Small intestine (tissue), 7 donors: ENCODE measurements around the gene KIRREL3. TPM values are rescaled to one million over a fixed set of nuclear protein-coding genes. Genes with fewer than 3 reads are reported as not detected.

Source experiments
- DNase-seq, 2 donors: peaks; one replicate each; pipeline versions ENCODE4 v3.0.0 to v3.0.0-alpha.2; 2013
- FAIRE-seq: peaks from 2 replicates; lab custom pipeline; 2012; peaks lifted over from hg19 to GRCh38; lab: Jason Lieb, UNC
- H3K27ac ChIP-seq, 3 donors: one replicate each; pipeline ENCODE4 v1.5.1; 2013; ENCODE audit warnings: low read length in 2 of 3, mild to moderate bottlenecking in 2 of 3, control low read depth in 1 of 3, inconsistent platforms in 1 of 3, low read depth in 1 of 3, moderate library complexity in 1 of 3
- H3K27me3 ChIP-seq, 3 donors: one replicate each; pipeline ENCODE4 v1.6.1; 2013; ENCODE audit warnings: low read length in 3 of 3, inconsistent platforms in 1 of 3; ENCODE audit not compliant: control insufficient read depth in 3 of 3, insufficient read depth in 3 of 3
- H3K36me3 ChIP-seq, 3 donors: one replicate each; pipeline ENCODE4 v1.6.1; 2013; ENCODE audit warnings: low read length in 3 of 3, inconsistent platforms in 1 of 3, low read depth in 1 of 3, mild to moderate bottlenecking in 1 of 3, moderate library complexity in 1 of 3; ENCODE audit not compliant: control insufficient read depth in 3 of 3, insufficient read depth in 2 of 3
- H3K4me1 ChIP-seq, 3 donors: one replicate each; pipeline ENCODE4 v1.6.1; 2013; ENCODE audit warnings: low read length in 2 of 3, inconsistent platforms in 1 of 3, low read depth in 1 of 3, mild to moderate bottlenecking in 1 of 3, moderate library complexity in 1 of 3; ENCODE audit not compliant: control insufficient read depth in 3 of 3, insufficient read depth in 2 of 3
- H3K4me3 ChIP-seq, 3 donors: one replicate each; pipeline ENCODE4 v1.5.1; 2013; ENCODE audit warnings: low read length in 3 of 3, control low read depth in 1 of 3, inconsistent platforms in 1 of 3, low read depth in 1 of 3, mild to moderate bottlenecking in 1 of 3, moderate library complexity in 1 of 3
- H3K9me3 ChIP-seq, 2 donors: one replicate each; pipeline ENCODE4 v1.6.1; 2013; ENCODE audit warnings: low read depth in 1 of 2, low read length in 1 of 2; ENCODE audit not compliant: control insufficient read depth in 2 of 2, insufficient read depth in 1 of 2
- WGBS, 3 donors: extraction: QIAGEN DNeasy Blood & Tissue Kit; methylation state at CpG; one replicate each; pipeline ENCODE4 v1.1.7; 2013; 5-methylcytosine and 5-hydroxymethylcytosine counted together
- polyA plus RNA-seq, 4 donors: library from polyadenylated mRNA; stranded (reverse) in 3 of 4; unstranded in 1 of 4; fragments of 200-250 nt in 3 of 4; fragments of 120-200 nt in 1 of 4; gene quantifications; one replicate each; pipeline versions ENCODE4 v1.2.1 to v1.2.3, GENCODE V29; 2013
- donor health status: healthy with polysubstance abuse.
- donor health status: control.
- donor health status: control.
- donor health status: Bipolar disorder and iron deficiency.
- donor health status: healthy.

The KIRREL3 gene
- polyA plus RNA-seq, 4 donors, result 0.18 to 0.61 TPM; not detected in 2

GRCh38 chr11:126925321-126926093 is 75.1 kb downstream of the KIRREL3 start:
- H3K27ac ChIP-seq, result no peak overlapping the region
- no peaks in the 10 kb centered on the region for H3K4me1 ChIP-seq
- 70 to 74% (median 74%) methylated on average over 11 of the region's 11 CpGs for WGBS, 3 donors
- H3K9me3 ChIP-seq, result no peaks in the 10 kb centered on the region
- peaks cover 0 to 3% (median 0%) of the 10 kb centered on the region in 3 donors for H3K27me3 ChIP-seq
- no peak overlapping the region for H3K4me3 ChIP-seq
- no peak for FAIRE-seq
- H3K36me3 ChIP-seq, result no peaks in the 10 kb centered on the region
- DNase-seq, result no peak

GRCh38 chr11:126924376-126925040 is 76.1 kb downstream of the KIRREL3 start:
- no peak for DNase-seq

GRCh38 chr11:126920833-126921232 is 79.7 kb downstream of the KIRREL3 start:
- Histone ChIP-seq H3K27me3 (no peaks in the 10 kb centered on the region), H3K27ac (no peak overlapping the region), H3K36me3 (no peaks in the 10 kb centered on the region), H3K4me1 (no peaks in the 10 kb centered on the region), H3K9me3 (no peaks in the 10 kb centered on the region), H3K4me3 (no peak overlapping the region)
- WGBS, 3 donors, result 81 to 88% (median 86%) methylated on average over 4 of the region's 4 CpGs
- DNase-seq, result no peak
- no peak for FAIRE-seq

More at GRCh38 chr11:126924376-126925040, 76.1 kb downstream of the KIRREL3 start:
- Histone ChIP-seq H3K27me3 (peaks cover 0 to 3% (median 0%) of the 10 kb centered on the region in 3 donors), H3K4me1 (no peaks in the 10 kb centered on the region), H3K27ac (no peak overlapping the region), H3K4me3 (no peak overlapping the region), H3K9me3 (no peaks in the 10 kb centered on the region), H3K36me3 (no peaks in the 10 kb centered on the region)
- FAIRE-seq, result no peak
- whole genome bisulfite sequencing, 3 donors, result 70 to 78% (median 73%) methylated on average over 5 of the region's 5 CpGs

GRCh38 chr11:126919147-126919823 is 81.3 kb downstream of the KIRREL3 start:
- H3K4me3 ChIP-seq, result no peak overlapping the region
- DNase-seq (no peak), FAIRE-seq (no peak)
- no peaks in the 10 kb centered on the region for H3K4me1 ChIP-seq
- H3K36me3 ChIP-seq, result no peaks in the 10 kb centered on the region
- no peaks in the 10 kb centered on the region for H3K9me3 ChIP-seq
- H3K27ac ChIP-seq, result no peak overlapping the region
- 73 to 78% (median 74%) methylated on average over 3 of the region's 3 CpGs for WGBS, 3 donors
- no peaks in the 10 kb centered on the region for H3K27me3 ChIP-seq

GRCh38 chr11:126918556-126918955 is 82.0 kb downstream of the KIRREL3 start:
- no peaks in the 10 kb centered on the region for H3K27me3 ChIP-seq
- H3K27ac ChIP-seq, result no peak overlapping the region
- no peak for DNase-seq
- no peaks in the 10 kb centered on the region for H3K9me3 ChIP-seq
- no peaks in the 10 kb centered on the region for H3K36me3 ChIP-seq
- FAIRE-seq, result no peak
- H3K4me3 ChIP-seq, result no peak overlapping the region
- H3K4me1 ChIP-seq, result no peaks in the 10 kb centered on the region
- WGBS, 3 donors, result 82 to 91% (median 88%) methylated on average over 1 of the region's 1 CpG

- FAIRE-seq, result no peak
- no peak for DNase-seq
- H3K36me3 ChIP-seq, result no peaks in the 10 kb centered on the region
- no peak overlapping the region for H3K4me3 ChIP-seq
- 56 to 65% (median 63%) methylated on average over 9 of the region's 9 CpGs for WGBS, 3 donors
- no peak overlapping the region for H3K27ac ChIP-seq
- no peaks in the 10 kb centered on the region for H3K4me1 ChIP-seq
- no peaks in the 10 kb centered on the region for H3K9me3 ChIP-seq
- no peaks in the 10 kb centered on the region for H3K27me3 ChIP-seq
Measured at GRCh38 chr11:126917531-126918204, 82.9 kb downstream of the KIRREL3 start.

GRCh38 chr11:126915430-126915829 is 85.1 kb downstream of the KIRREL3 start:
- Histone ChIP-seq H3K27ac (no peak overlapping the region), H3K9me3 (no peaks in the 10 kb centered on the region), H3K4me1 (no peaks in the 10 kb centered on the region), H3K36me3 (no peaks in the 10 kb centered on the region), H3K4me3 (no peak overlapping the region), H3K27me3 (no peaks in the 10 kb centered on the region)
- WGBS, 3 donors, result 74 to 81% (median 80%) methylated on average over 4 of the region's 4 CpGs
- no peak for DNase-seq
- no peak for FAIRE-seq

GRCh38 chr11:126914941-126915340 is 85.6 kb downstream of the KIRREL3 start:
- no peak for DNase-seq
- H3K27me3 ChIP-seq, result no peaks in the 10 kb centered on the region
- no peaks in the 10 kb centered on the region for H3K4me1 ChIP-seq
- no peak overlapping the region for H3K4me3 ChIP-seq
- no peaks in the 10 kb centered on the region for H3K36me3 ChIP-seq
- no peak overlapping the region for H3K27ac ChIP-seq
- no peak for FAIRE-seq
- no peaks in the 10 kb centered on the region for H3K9me3 ChIP-seq
- 72 to 84% (median 76%) methylated on average over 1 of the region's 1 CpG for WGBS, 3 donors
